Measurements from ENCODE around the gene FASTKD3.

- no peak for TF ChIP-seq REST (IDR thresholded peaks at IDR 0.05; ENCODE audit: insufficient read depth in 1 of 2, low read depth in 2 of 2, low read length in 2 of 2)
- no peak for TF ChIP-seq POLR2AphosphoS5 (IDR thresholded peaks at IDR 0.05; ENCODE audit: low read depth, low read length)
- no peak for TF ChIP-seq SIN3A (IDR thresholded peaks at IDR 0.05; ENCODE audit: borderline replicate concordance, insufficient read depth, low read length)
- no peak for TF ChIP-seq TAF1 (IDR thresholded peaks at IDR 0.05; ENCODE audit: borderline replicate concordance, insufficient read depth, low read length)
- TF ChIP-seq FOXP2 (optimal IDR thresholded peaks at IDR 0.05; ENCODE audit: borderline replicate concordance, extremely low read depth, extremely low read length, insufficient read depth): no peak
Observed at GRCh38 chr5:7916171-7916804, 47.5 kb upstream of the FASTKD3 start.
